GM18505 (cell line): ENCODE measurements around the gene GOLGA1.

Experiments
- ATAC-seq: cut with Tn5 transposase; IDR thresholded peaks from one replicate; pipeline ENCODE4 v1.9.1; 2021; ENCODE audit not compliant: unreplicated experiment
- POLR2A ChIP-seq: IDR thresholded peaks from 4 replicates; pipeline ENCODE4 v1.6.1; 2011; ENCODE audit warnings: borderline replicate concordance; ENCODE audit not compliant: insufficient read depth, insufficient read length; ENCODE audit errors: extremely low read depth

Gene GOLGA1

GRCh38 chr9:124885551-124885950 is 55.3 kb downstream of the GOLGA1 start:
- ATAC-seq: no peak
- no peak for TF ChIP-seq POLR2A

GRCh38 chr9:124884376-124884775 is 56.5 kb downstream of the GOLGA1 start:
- no peak for TF ChIP-seq POLR2A
- no peak for ATAC-seq

- no peak for ATAC-seq
- TF ChIP-seq POLR2A: no peak
Observed at GRCh38 chr9:124882231-124882630, 58.7 kb downstream of the GOLGA1 start.

GRCh38 chr9:124881138-124881743 is 59.6 kb downstream of the GOLGA1 start:
- TF ChIP-seq POLR2A: no peak
- no peak for ATAC-seq

GRCh38 chr9:124880501-124880900 is 60.4 kb downstream of the GOLGA1 start:
- ATAC-seq: no peak
- no peak for TF ChIP-seq POLR2A

- no peak for ATAC-seq
- TF ChIP-seq POLR2A: no peak
Observed at GRCh38 chr9:124879226-124879625, 61.7 kb downstream of the GOLGA1 start.

- no peak for ATAC-seq
- TF ChIP-seq POLR2A: no peak
Observed at GRCh38 chr9:124878518-124878917, 62.4 kb downstream of the GOLGA1 start.

- ATAC-seq: no peak
- no peak for TF ChIP-seq POLR2A
Observed at GRCh38 chr9:124878021-124878420, 62.9 kb downstream of the GOLGA1 start.

- no peak for ATAC-seq
- TF ChIP-seq POLR2A: no peak
Observed at GRCh38 chr9:124877021-124877782, 63.7 kb downstream of the GOLGA1 start.

GRCh38 chr9:124875501-124875900 is 65.4 kb downstream of the GOLGA1 start:
- ATAC-seq: no peak
- TF ChIP-seq POLR2A: no peak

GRCh38 chr9:124873664-124874063 is 67.2 kb downstream of the GOLGA1 start:
- ATAC-seq: no peak

GRCh38 chr9:124871156-124871561 is 69.7 kb downstream of the GOLGA1 start:
- ATAC-seq: no peak
- peak; percentile 27 for TF ChIP-seq POLR2A

More at GRCh38 chr9:124873664-124874063, 67.2 kb downstream of the GOLGA1 start:
- no peak for TF ChIP-seq POLR2A

- TF ChIP-seq POLR2A: no peak
- no peak for ATAC-seq
Observed at GRCh38 chr9:124870723-124871122, 70.2 kb downstream of the GOLGA1 start.

- ATAC-seq: no peak
- peak; percentile 66 for TF ChIP-seq POLR2A
Observed at GRCh38 chr9:124869986-124870560, 70.8 kb downstream of the GOLGA1 start.
